ENCODE measurements around the gene SNN. TPM values are rescaled to one million over a fixed set of nuclear protein-coding genes. Genes with fewer than 3 reads are reported as not detected.

SNN gene
- total and polyA plus RNA-seq, 2 of the 8 experiments (the other 6 are each of a cell fraction or from before 2014, with no cell fraction given) = 37.4 to 66.9 TPM

DNA sequence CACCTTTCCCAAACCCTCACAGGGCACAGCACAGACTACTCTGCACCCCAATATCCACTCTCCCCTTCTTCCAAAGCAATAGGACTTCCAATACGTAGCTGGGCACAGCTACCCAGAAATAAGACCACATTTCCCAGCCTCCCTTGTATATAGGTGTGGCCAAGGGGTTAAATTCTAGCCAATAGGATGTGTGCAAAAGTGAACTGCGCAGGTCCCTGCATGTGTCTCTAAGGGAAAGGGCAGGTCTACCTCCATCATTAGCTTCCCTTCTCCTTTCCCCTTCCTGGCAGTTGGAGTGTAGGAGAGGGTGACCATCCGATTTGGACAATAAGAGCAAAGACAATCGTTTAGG, 25.5 kb upstream of the SNN start:
- Histone ChIP-seq H3K56ac (replicated peaks; ENCODE audit: insufficient read length, low read depth, low read length) (no peak overlapping the region), H3K4ac (replicated peaks; ENCODE audit: insufficient read length, low read depth, low read length) (no peak overlapping the region), H3K36me3 (ENCODE audit: control insufficient read depth in 2 of 4, insufficient read depth in 4 of 4, low read length in 3 of 4) (no peaks in the 10 kb centered on the region), H3K4me3 (ENCODE audit: extremely low read depth in 1 of 4, insufficient read depth in 2 of 4, low read depth in 3 of 4, low read length in 4 of 4) (peak overlapping the region in 1 of 4 experiments; percentile 0; a peak in 1 of 8 replicates), H2BK20ac (ENCODE audit: low read length) (0 out of 2 replicates have a peak overlapping the region, but pooled peaks have one; percentile 86), H3K4me2 (ENCODE audit: insufficient read depth in 1 of 2, low read depth in 2 of 2, low read length in 2 of 2) (peak overlapping the region in 1 of 2 experiments; percentile 55; a peak in 2 of 4 replicates), H3K27ac (ENCODE audit: low read depth, low read length) (no peak overlapping the region), H2BK12ac (ENCODE audit: low read depth, low read length) (peak overlapping the region; percentile 62; the same call in 1 of the 2 replicates), H3K9ac (replicated peaks in 1 of 4; ENCODE audit: extremely low read depth in 1 of 4, low read depth in 3 of 4, low read length in 3 of 4) (no peak overlapping the region), H3K79me1 (ENCODE audit: low read depth, low read length) (no peaks in the 10 kb centered on the region), H4K5ac (ENCODE audit: insufficient read length, low read depth, low read length) (no peak overlapping the region), H4K91ac (replicated peaks; ENCODE audit: insufficient read length, low read length) (no peak overlapping the region), H4K8ac (ENCODE audit: extremely low read depth, insufficient read depth, low read length) (peak overlapping the region; percentile 68; the same call in 1 of the 2 replicates), H4K20me1 (replicated peaks in 1 of 2; ENCODE audit: control insufficient read depth in 1 of 2, insufficient read depth in 2 of 2, low read length in 2 of 2) (peaks cover 0 to 2% of the 10 kb centered on the region in 2 experiments), H3K14ac (ENCODE audit: insufficient read length) (no peak overlapping the region), H2AK5ac (ENCODE audit: low read depth, low read length) (no peak overlapping the region), H3K9me3 (ENCODE audit: insufficient read depth in 2 of 2, low read depth in 1 of 2, low read length in 1 of 2) (no peaks in the 10 kb centered on the region), H2AFZ (ENCODE audit: low read length) (peak overlapping the region; percentile 92; the same call in 1 of the 2 replicates), H3K79me2 (ENCODE audit: control insufficient read depth in 1 of 2, insufficient read depth in 2 of 2, low read length in 2 of 2) (no peaks in the 10 kb centered on the region), H3K4me1 (replicated peaks in 1 of 4; ENCODE audit: control insufficient read depth in 3 of 4, insufficient read depth in 4 of 4, low read length in 3 of 4) (peaks cover 0 to 10% (median 8%) of the 10 kb centered on the region in 4 experiments; a peak in 6 of 7 replicates), H3K27me3 (replicated peaks in 1 of 4; ENCODE audit: control insufficient read depth in 3 of 4, extremely low read depth in 1 of 4, insufficient read depth in 3 of 4, low read length in 3 of 4) (no peaks in the 10 kb centered on the region), H2BK5ac (ENCODE audit: low read depth, low read length) (0 out of 2 replicates have a peak overlapping the region, but pooled peaks have one; percentile 8), H2BK15ac (ENCODE audit: low read length) (peak overlapping the region; percentile 61; the same call in 1 of the 2 replicates), H3K23me2 (ENCODE audit: low read depth, low read length) (peaks cover 6% of the 10 kb centered on the region; the same call in 1 of the 2 replicates), H3K23ac (ENCODE audit: insufficient read length) (no peak overlapping the region), H2BK120ac (replicated peaks; ENCODE audit: low read depth, low read length) (no peak overlapping the region), H3K18ac (ENCODE audit: extremely low read depth, low read length) (no peak overlapping the region)
- ChIA-PET POLR2A (ENCODE audit: partially characterized antibody) (interaction anchor here (0.8 to 0.9 kb wide), 2 partner anchors 27 to 108 kb away, joined by 3 read pairs; no protein-coding TSS in a partner anchor), CTCF (ENCODE audit: partially characterized antibody) (interaction anchor here (0.6 to 4.6 kb wide), 22 partner anchors 8 to 254 kb away, joined by 3 to 51 read pairs (median 6); partner anchors contain the start of gene SNN)
- TF ChIP-seq CREB1 (IDR thresholded peaks at IDR 0.05) = peak; percentile 38; the same call in 1 of the 2 replicates
- TF ChIP-seq FOSL1 (IDR thresholded peaks at IDR 0.05; ENCODE audit: insufficient read depth, low read depth, low read length) = no peak
- peak; percentile 35; the same call in 1 of the 2 replicates for TF ChIP-seq RFX5 (IDR thresholded peaks at IDR 0.05; ENCODE audit: borderline replicate concordance, low read depth, low read length)
- DNase-seq (ENCODE audit: low read depth in 1 of 2, low spot score in 2 of 2) (no peak), FAIRE-seq (no peak)
- WGBS, 2 experiments (ENCODE audit: extremely low coverage in 1 of 2, insufficient coverage in 1 of 2, insufficient read length in 1 of 2, insufficient replicate concordance in 2 of 2, low coverage in 1 of 2, low lambda C conversion rate in 2 of 2, missing lambda C conversion rate in 1 of 2) = 53% methylated on average over 4 of the region's 4 CpGs; no CpG with 5 or more reads in 1 of the 2 experiments
